Central memory CD4-positive, alpha-beta T cell (primary cell): ENCODE results near the gene KLK11.

Experiments used
- DNase-seq: peaks from one replicate; pipeline ENCODE4 v3.0.0; 2022
- total RNA-seq, 3 experiments: gene quantifications; one replicate each; lab custom pipeline; 2026; lab: John Stamatoyannopoulos, UW

The KLK11 gene, protein sequence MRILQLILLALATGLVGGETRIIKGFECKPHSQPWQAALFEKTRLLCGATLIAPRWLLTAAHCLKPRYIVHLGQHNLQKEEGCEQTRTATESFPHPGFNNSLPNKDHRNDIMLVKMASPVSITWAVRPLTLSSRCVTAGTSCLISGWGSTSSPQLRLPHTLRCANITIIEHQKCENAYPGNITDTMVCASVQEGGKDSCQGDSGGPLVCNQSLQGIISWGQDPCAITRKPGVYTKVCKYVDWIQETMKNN
- 0 reads per million in 3 experiments for total RNA-seq

DNA sequence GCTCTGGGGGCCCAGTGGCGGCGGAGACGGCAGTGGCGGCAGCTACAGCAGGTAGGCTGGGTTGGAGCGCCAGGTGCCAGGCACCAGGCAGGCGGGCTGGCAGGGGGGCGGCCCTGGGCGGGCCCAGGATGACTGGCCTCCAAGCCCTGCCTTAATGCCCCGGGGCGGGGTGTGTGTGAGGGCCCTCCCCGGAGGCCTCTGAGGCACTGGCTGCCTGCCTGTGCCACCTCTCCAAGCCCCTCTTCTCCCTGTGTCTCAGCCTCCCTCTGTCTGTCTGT lies at the start of gene KLK11:
KLK11 (minus strand) TSS at position 63 of the 278 bp plus-strand sequence. CDS start 985 bp downstream, outside the sequence.
- no peak for DNase-seq

DNA sequence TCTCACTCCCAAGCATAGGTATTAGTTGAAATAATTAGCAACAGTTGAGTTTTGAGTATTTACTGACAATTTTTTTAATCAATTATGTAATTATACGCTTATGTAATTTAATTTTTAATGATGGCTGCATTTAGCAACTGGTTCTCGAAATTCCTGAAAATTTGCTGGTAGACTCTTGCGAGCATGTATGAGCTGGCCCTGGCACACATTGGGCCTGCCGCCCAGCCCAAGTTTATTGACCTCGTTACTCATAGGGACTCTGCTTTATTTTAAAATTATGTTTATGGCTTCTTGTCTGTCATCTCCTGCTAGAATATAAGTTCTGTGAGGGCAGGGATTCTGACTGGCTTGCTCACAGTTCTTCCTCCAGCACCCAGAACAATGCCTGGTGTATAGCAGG lies 49.6 kb upstream of the KLK11 start:
- DNase-seq: no peak

DNA sequence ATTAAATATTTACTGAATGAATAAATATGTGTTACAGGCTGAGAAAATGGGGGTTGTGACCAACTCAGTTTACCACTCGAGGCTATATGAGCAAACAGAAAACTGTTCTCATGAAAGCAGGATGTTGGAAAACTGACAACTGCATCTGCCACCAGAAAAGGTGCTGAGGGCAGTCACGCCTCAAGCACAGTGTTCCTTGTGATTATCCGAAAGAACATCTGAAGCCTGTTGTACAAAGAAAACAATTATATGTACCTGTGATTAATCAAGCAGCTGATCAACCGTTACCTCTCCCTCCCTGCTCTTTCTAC lies 44.6 kb upstream of the KLK11 start:
- no peak for DNase-seq

DNA sequence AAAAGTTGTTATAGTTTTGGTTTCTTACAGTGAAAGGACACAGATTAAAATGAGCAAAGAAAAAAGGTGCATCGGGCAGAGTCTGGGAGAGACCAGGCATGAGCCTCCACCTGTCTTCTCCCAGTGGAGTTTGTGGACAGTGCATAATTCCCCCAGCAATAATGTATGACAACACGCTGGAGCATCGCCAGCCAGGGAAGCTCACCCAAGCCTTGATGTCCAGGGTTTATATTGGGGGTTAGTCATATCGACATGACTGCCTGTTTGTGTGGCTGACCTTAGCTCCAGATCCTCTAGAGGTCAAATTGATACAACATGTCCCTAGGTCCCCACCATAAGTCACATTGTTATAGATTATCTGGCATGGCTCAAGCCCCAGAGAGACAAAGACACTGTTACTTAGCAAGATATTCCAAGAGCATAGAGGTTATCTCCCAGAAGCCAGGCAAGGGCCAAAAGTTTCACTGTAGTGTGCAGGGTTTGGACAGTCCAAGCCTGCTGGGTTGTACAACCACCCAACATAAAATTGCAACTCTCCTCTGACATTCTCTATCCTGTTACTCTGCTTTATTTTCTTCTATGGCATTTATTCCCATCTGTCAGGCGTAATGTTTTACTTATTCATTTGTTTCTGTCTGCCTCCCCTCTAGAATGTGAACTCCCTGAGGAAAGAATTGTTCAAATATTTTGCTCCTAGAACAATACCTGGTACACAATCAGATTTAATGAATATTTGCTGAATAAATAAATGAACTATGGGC lies 44.1 kb upstream of the KLK11 start:
- DNase-seq: no peak

DNA sequence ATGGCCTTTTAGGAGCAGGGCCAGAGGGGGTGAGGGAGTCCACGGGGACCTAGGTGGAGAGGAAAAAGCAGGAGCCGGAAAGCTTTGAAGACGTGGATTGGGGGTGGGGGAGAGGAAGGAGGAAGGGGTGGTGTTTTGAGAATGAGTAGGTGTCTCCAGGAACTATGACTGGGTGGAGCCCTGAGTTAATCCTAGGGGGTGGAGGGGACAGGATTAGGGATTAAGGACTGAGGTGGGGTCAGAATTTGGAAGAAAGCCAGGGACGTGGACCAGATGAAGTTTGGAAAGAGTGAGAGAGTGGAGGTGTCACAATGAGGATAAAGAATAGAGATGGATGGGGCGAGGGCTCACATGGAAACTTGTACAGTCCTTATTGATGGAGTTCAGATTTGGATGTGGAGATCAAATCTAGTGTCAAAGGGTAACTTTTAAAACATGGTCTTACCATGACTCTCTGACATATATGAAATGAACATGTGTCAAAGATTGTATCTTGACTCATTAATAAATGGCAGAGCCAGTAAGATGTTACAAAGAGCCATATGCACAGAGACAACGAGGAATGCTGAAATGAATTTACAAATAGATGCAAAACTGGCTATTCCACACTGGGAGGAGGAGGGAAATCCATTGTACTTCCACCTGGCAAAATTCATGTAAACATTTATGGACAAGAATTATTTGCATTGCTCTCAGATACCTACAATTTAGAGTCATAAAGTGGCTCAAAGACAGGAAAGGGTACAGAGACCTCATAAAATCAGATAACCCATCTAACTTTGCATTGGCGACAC lies 40.2 kb upstream of the KLK11 start:
- no peak for DNase-seq

DNA sequence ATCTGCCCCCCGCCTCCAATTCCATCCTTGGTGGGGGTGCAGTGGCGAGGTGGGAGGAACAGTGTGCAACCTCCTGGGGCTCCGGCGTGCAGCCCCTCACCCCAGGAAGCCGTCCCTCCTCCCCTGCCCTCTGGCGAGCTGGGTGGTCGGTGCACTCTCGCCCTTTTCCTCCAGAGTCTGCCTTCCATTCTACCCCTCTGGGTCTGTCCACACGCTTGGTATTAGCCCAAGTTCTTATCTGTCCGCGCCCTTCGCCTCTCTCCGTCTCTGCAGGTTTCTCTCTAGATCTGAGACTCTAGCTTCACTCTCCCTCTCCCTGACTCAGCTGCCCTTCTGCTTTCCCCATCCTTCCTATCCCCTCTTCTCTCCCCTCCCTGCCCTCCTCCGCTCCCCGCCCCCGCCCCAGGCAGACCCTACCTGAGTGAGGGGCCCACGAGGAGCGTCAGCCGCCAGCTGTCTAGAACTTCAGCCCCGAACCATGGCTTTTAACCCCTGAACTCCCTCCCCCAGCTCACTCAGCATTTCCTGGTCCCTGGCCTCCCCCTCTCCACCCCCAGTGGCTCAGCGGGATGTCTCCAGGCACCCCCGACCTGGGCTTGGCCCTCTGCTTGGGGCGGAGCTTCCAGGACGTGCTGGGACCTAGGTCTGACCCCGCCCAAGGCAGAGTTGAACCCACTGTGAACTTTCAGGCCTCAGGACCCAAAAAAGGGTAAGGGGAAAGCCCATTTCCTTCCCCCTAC lies 39.0 kb upstream of the KLK11 start:
- no peak for DNase-seq

DNA sequence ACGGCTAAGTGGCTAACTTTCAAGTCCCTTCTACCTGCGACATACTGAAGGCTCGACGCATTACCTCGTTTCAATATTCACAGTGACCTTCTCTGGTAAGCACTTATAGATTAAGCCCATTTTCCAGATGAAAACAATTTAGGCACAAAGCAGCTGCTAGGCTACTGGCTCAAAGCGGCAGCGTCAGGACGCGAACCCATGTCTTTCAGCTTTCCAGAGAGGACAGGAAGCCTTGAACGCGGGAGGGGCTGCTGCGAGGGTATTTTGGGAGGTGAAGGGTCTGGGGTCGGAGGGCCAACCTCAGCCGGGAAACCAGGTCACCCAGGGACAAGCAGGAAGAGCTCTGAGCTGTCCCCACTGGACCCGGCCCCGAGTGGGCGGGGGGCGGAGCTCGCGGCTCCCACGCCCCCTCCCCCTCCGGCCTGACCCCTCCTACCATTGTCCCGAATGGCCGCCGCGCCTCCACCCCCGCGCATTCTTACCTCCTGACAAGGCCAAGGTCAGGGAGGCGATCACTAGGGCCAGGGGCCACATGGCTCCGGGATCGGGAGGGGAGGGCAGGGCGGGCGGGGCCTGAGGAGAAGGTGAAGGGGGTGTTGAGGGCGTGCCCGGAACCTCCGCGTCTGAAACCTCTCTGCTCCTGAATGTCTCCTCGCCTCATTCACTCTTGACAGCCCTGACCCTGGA lies 38.3 kb upstream of the KLK11 start, which contains the start of gene KLK13:
KLK13 (minus strand) TSS at position 559 of the 687 bp plus-strand sequence; CDS start at position 534, 25 bp downstream.
- no peak for DNase-seq

DNA sequence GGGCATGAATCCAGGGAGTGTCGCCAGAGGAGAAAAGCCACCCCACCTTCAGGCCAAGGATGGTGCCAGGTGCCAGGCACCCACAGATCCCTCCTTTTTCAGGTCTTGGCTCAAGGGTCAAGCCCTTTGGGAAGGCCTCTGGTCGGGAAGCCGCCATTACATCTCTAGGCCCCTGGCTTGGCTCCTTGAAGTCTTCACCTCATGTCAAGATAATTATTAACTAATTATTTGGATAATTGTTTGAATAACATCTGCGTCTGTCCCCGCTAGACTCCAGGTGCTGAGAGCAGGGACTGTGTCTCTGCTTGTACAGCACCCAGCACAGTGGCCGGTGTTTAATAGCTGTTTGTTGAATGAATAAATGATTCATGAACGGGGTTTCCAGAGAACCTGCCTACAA lies 37.2 kb upstream of the KLK11 start:
- no peak for DNase-seq

DNA sequence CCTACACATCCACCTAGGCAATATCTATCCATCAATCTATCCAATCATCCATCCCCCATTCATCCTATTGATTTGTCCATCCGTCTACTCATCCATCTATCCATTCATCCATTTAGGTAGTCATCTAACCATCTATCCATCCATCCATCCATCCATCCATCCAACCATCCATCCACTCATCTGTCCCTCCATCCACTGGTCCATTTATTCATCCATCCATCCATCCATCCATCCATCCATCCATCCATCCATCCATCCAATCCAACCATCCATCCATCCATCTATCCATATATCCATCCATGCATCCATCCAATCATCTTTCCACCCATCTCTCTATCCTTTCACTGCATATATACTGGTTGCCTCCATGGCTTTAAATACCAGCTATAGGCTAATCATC lies 34.6 kb upstream of the KLK11 start:
- no peak for DNase-seq

DNA sequence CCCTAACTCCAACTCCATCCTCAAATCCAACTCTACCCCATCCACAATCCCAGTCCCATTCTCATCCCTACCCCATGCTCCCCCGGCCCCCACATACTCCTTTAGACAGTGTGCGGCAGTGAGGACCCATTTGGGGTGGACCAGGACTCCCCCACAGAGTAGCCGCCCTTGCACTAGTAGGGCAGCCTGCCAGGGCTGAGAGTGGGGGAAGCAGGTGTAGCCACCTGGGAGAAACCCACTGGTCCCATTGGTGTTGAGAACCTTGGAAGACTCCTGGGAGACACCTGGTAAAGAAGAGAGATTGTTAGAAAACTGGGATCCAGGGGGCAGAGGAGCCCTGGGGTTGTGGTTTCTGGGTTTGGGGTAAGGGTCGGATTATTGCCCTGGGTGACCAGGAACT lies 33.9 kb upstream of the KLK11 start:
- no peak for DNase-seq

DNA sequence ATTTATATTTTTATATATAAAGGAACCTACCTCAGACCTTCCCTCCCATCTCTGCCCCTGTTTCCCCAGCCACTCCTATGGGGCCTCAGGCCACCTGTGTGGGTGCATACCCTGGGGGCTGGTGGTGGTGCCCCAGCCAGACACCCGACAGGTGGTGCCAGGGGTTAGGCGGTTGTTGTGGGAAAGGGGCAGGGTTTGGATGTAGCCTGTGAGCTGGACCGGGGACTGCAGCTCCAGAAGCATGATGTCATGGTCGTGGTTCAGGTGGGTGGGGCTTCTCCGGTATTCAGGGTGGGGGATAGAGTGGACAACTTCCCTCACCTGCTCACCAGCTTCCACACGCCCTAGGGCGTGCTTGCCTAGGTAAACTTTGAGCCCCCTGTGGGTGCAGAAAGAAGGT lies 33.3 kb upstream of the KLK11 start:
- DNase-seq: no peak

DNA sequence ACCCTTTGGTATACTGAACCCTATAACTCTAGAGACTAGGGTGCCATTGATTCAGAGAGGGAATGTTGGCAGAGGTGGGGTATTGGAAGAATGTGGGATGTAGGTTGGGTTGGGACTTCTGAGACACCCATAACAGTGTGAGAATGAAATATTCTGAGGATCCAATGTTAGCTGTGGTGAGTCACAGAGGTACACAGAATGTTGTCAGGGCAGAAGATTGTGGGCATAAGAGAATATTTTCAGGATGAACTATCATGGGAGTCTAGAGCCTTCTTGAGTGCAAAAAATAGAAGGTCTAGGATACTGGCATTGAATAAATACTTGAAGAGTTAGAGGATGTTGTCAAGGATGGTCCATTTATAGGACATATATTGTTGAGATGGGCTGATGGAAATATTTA lies 29.4 kb upstream of the KLK11 start:
- DNase-seq: no peak

DNA sequence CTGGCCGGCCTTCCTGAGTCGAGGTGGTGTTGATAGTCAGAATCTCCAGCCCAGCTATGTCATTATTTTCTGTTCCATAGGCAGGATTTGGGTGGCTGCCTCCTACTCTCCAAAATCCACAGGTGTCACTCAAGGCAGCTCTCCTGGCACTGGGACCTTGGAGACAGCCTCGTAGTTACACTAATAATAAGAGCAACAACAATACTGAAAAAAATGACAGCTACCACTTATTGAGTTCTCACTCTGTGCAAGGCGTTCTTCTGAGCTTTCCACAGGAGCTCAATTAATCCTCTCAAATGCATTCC lies 20.6 kb upstream of the KLK11 start:
- no peak for DNase-seq

DNA sequence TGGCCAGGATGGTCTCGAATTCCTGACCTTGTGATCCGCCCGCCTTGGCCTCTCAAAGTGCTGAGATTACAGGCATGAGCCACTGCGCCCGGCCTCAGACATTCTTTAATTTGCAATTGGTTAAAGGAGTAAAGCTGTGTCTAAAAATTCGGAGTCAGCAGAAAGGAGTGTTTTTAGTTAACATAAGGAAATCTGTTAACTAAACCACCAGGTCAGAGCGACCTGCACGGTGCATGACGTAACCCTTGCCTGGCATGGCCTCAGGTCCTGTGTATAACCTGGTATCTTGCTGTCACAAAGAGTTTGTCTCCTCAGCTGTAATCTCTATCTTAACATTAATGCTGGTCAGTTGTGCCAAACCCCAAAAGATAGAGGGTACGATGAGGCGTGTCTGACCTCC lies 17.9 kb upstream of the KLK11 start:
- DNase-seq: no peak

DNA sequence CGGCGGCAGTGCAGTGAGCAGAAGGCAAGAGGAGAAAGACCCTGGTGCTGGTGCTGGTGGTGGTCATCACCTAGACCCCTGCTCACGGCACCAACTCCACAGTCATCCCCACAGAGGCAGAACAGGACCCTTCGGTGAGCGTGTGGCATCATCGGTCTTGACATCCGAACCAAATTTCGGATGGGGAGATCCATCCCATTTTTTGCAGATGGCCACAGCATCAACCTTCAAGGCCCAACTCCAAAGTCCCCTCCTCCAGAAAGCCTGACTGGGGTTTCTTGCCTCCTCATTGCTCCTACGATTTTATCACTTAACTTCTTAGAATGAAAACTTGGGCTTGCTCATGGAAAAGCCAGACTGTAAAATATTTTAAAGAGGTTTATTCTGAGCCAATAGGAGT lies 17.1 kb upstream of the KLK11 start:
- no peak for DNase-seq

DNA sequence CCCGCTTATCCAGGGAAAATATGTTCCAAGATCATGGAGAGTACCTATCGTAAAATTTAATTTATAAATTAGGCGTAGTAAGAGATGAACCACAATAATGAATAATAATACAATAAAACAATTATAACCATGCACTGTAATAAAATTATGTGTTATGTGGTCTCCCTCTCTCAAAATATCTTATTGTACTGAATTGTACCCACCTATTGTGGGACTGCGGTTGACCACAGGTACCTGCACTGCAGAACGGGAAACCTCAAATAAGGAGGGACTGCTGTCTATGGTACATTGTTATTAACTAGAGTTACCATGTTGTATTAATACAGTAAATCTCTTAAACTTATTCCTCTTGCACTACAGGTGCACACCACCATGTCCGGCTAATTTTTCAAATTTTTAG lies 13.7 kb upstream of the KLK11 start:
- DNase-seq: no peak

DNA sequence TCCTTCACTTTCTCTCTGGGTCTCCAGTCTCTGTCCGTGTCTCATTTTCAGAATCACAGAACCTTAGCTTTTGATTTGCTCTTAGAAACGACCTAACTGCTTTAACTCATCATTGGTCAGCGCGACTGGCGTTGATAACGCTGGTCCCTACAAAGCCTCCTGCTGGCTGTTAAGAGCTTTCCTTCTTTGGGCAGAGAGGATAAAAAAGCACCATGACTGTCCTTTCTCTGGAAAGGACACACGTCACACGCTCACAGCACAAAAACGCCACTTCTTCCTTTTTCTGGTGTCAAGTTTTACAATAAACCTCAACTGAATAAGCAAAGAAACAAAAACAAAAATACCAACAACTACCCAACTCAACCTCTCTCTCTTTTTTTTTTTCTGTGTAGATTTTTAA lies 10.1 kb upstream of the KLK11 start:
- DNase-seq: no peak

DNA sequence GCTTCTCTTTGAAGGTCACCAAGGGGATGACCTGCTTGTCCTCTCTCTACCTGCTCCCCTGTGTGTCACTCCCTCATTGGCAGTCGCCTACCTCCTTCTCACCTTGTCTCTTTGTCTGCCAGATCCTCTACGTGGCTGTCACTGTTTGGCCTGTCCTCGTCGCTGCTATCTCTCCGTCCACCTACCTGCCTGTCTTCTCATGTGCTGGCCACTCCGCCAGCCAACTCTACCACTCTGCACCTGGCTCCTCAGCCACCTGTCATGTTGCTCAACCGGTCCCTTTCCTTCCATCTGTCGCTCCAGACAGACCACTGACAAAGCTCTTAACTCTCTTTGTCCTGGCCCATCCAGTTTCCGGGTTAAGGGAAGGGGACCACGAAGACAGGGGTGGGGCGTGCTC lies 8.3 kb upstream of the KLK11 start, which contains the start of gene KLK12:
KLK12 (minus strand) TSS at position 299 of the 400 bp plus-strand sequence. CDS start 381 bp downstream, outside the sequence.
- no peak for DNase-seq

DNA sequence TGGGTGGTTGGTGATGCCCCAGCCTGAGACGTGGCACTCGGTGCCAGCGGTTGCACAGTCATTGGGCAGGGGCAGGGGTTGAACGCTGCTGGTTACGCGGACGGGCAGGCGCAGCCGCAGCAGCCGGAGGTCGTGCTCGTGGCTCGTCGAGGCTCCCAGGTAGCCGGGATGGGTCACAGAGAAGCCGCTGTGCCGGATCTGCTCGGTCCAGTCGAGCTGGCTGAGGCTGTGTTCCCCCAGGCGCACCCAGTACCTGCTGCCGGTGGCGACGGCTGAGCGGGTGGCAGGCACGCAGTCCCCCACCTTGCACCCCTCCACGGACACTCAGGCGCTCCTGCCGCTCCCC lies 5.4 kb upstream of the KLK11 start:
- no peak for DNase-seq

DNA sequence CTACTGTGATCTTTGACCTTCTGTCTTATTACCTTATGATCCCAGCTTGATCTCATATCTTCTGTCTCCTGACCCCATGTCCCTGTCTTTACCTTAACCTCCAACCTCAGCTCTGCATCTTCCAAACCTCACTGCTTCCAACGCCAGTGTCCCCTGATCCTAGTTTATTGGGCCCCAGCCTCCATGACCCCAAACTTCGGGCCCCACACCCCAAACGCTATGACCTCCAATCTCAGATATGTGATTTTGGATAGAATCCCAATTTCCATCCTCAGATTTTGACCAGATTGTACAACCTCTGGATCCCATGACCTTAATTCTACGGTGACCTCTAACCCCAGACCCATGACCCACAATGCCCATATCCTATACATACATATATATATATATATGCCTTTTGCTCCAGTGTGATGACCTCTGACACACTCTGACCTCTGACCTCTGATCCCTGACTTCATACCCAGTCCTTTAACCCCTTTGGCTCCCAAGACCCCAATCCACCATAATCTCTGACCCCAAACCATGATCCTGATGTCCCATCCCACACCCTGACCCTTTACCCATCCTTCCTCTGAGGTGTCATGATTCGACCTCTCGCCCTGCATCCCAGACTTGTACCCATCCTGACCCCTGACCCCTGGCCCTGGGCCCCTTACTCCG lies 4.9 kb upstream of the KLK11 start:
- no peak for DNase-seq

DNA sequence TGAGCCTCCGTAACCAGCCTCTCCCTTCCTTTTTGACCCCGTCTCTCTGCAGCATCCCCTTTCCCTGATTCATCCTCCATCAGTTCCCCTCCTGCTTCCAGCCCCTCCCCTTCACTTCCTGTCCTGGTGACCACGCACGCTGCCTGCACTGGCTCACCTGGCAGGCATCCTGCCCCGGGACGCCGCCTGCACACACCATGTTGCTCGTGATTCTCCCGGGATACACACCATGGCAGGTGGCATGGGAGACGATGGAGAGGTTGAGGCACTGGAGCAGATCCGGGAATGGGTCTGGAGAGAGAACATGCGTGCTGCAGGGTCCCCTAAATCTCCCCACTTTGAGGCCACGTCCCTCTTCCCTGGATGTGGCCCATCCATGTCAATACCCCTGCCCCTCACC lies 4.2 kb upstream of the KLK11 start:
- no peak for DNase-seq

DNA sequence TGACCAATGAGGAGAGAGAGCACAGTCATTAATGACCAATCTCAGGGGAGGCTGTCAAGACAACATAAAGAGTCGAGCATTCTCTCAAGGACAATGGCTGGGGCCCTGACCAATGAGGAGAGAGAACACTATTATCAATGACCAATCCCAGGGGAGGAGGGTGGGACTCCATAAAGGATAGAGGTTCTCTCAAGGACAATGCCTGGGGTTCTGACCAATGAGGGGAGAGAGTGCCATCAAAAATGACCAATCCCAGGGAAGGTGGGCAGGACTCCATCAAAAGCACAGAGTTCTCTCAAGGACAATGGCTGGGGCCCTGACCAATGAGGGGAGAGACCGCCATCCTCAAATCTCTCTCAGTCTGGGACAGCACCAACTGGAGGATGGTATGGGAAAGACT lies 3.3 kb upstream of the KLK11 start:
- DNase-seq: no peak
